Liver (tissue), 9 donors: Measurements from ENCODE around the gene ZNF318. TPM values are rescaled to one million over a fixed set of nuclear protein-coding genes. Genes with fewer than 3 reads are reported as not detected.

Source experiments
- DNase-seq: peaks from one replicate; pipeline ENCODE4 v3.0.0-alpha.2; 2017; ENCODE audit warnings: low spot score
- H3K27ac ChIP-seq, 2 donors: one replicate each; pipeline ENCODE4 v1.7.0; 2013; ENCODE audit warnings: inconsistent platforms in 2 of 2, low read length in 2 of 2, control low read depth in 1 of 2, low read depth in 1 of 2, mild to moderate bottlenecking in 1 of 2
- H3K27me3 ChIP-seq, 4 donors: one replicate each; pipeline versions ENCODE4 v1.6.1 to v1.7.0; 2013; ENCODE audit warnings: low read length in 3 of 4, inconsistent platforms in 1 of 4, mild to moderate bottlenecking in 1 of 4, moderate library complexity in 1 of 4; ENCODE audit not compliant: control insufficient read depth in 4 of 4, insufficient read depth in 4 of 4
- H3K36me3 ChIP-seq, 4 donors: one replicate each; pipeline versions ENCODE4 v1.6.1 to v1.7.0; 2013; ENCODE audit warnings: low read length in 3 of 4, mild to moderate bottlenecking in 3 of 4, low read depth in 1 of 4, moderate library complexity in 1 of 4; ENCODE audit not compliant: control insufficient read depth in 4 of 4, insufficient read depth in 3 of 4
- H3K4me1 ChIP-seq, 4 donors: one replicate each; pipeline versions ENCODE4 v1.6.1 to v1.7.0; 2013; ENCODE audit warnings: low read length in 3 of 4, mild to moderate bottlenecking in 3 of 4, moderate library complexity in 1 of 4; ENCODE audit not compliant: control insufficient read depth in 4 of 4, insufficient read depth in 4 of 4
- H3K4me3 ChIP-seq, 3 donors: one replicate each; pipeline versions ENCODE4 v1.6.1 to v1.7.0; 2013; ENCODE audit warnings: low read length in 3 of 3, control low read depth in 1 of 3, low read depth in 1 of 3, mild to moderate bottlenecking in 1 of 3
- H3K9ac ChIP-seq, 2 donors: one replicate each; pipeline ENCODE4 v1.7.0; 2013; ENCODE audit warnings: low read length in 2 of 2, mild to moderate bottlenecking in 2 of 2, moderate library complexity in 2 of 2, control low read depth in 1 of 2, low read depth in 1 of 2
- H3K9me3 ChIP-seq, 4 donors: one replicate each; pipeline versions ENCODE4 v1.6.1 to v1.7.0; 2013; ENCODE audit warnings: low read length in 3 of 4; ENCODE audit not compliant: control insufficient read depth in 4 of 4
- ATF3 ChIP-seq: IDR thresholded peaks from 2 replicates; pipeline ENCODE4 v1.6.1; 2016; ENCODE audit warnings: antibody characterized with exemption
- CTCF ChIP-seq: fragments of 150-350 bp; IDR thresholded peaks from 2 replicates; pipeline ENCODE4 v1.5.1; 2017; ENCODE audit warnings: improper control_type of control experiment, low read depth, low read length; ENCODE audit not compliant: missing input control
- FOXA1 ChIP-seq: IDR thresholded peaks from 2 replicates; pipeline ENCODE4 v1.6.1; 2016; ENCODE audit warnings: antibody characterized with exemption
- HNF4A ChIP-seq, 2 donors: conservative IDR thresholded peaks; 2 replicates each; pipeline ENCODE4 v1.6.1; 2016; ENCODE audit warnings: antibody characterized with exemption in 2 of 2, mild to moderate bottlenecking in 2 of 2
- HNF4G ChIP-seq: IDR thresholded peaks from 2 replicates; pipeline ENCODE4 v1.6.1; 2016; ENCODE audit warnings: antibody characterized with exemption
- JUND ChIP-seq, 2 donors: IDR thresholded peaks; 2 replicates each; pipeline ENCODE4 v1.6.1; 2016; ENCODE audit warnings: antibody characterized with exemption in 2 of 2
- MAX ChIP-seq: IDR thresholded peaks from 2 replicates; pipeline ENCODE4 v1.6.1; 2016; ENCODE audit warnings: antibody characterized with exemption
- NR2F2 ChIP-seq: IDR thresholded peaks from 2 replicates; pipeline ENCODE4 v1.6.1; 2016; ENCODE audit warnings: antibody characterized with exemption
- RAD21 ChIP-seq, 2 donors: IDR thresholded peaks; 2 replicates each; pipeline ENCODE4 v1.6.1; 2016; ENCODE audit warnings: antibody characterized with exemption in 2 of 2, mild to moderate bottlenecking in 2 of 2
- RXRA ChIP-seq, 2 donors: IDR thresholded peaks; 2 replicates each; pipeline ENCODE4 v1.6.1; 2017 to 2018; ENCODE audit warnings: antibody characterized with exemption in 2 of 2, mild to moderate bottlenecking in 1 of 2
- SP1 ChIP-seq: IDR thresholded peaks from 2 replicates; pipeline ENCODE4 v1.6.1; 2018; ENCODE audit warnings: antibody characterized with exemption, mild to moderate bottlenecking
- TAF1 ChIP-seq: conservative IDR thresholded peaks from 2 replicates; pipeline ENCODE4 v1.6.1; 2016; ENCODE audit warnings: antibody characterized with exemption, mild to moderate bottlenecking
- YY1 ChIP-seq: IDR thresholded peaks from 2 replicates; pipeline ENCODE4 v1.6.1; 2016; ENCODE audit warnings: antibody characterized with exemption, mild to moderate bottlenecking
- ZBTB33 ChIP-seq: IDR thresholded peaks from 2 replicates; pipeline ENCODE4 v1.6.1; 2016; ENCODE audit warnings: antibody characterized with exemption
- WGBS: extraction: QIAGEN DNeasy Blood & Tissue Kit; methylation state at CpG from one replicate; pipeline ENCODE4 v1.1.7; 2013; 5-methylcytosine and 5-hydroxymethylcytosine counted together
- polyA plus RNA-seq, 2 donors: library from polyadenylated mRNA; stranded (reverse) in 1 of 2; unstranded in 1 of 2; fragments of 200-250 nt in 1 of 2; fragments of >200 nt in 1 of 2; fragmentation: Nextera tagmentation in 1 of 2; extraction: Ambion mirVana in 1 of 2; gene quantifications; one replicate each; pipeline versions ENCODE4 v1.2.1 to v1.2.3, GENCODE V29; 2013 to 2015
- total RNA-seq, 2 donors: library from RNA; depleted of rRNA; stranded (reverse); fragments of >200 nt; gene quantifications; one replicate each; pipeline ENCODE4 v1.2.3, GENCODE V29; 2014
- donor health status: healthy.
- donor health status: healthy.
- donor health status: healthy.
- donor health status: healthy.
- donor health status: healthy.

Gene ZNF318
- total and polyA plus RNA-seq, 4 donors, result 3.6 to 9.1 (median 4.2) TPM

GRCh38 chr6:43307451-43308100 lies 61.9 kb downstream of the ZNF318 start:
- H3K4me3 ChIP-seq, result peak overlapping the region in 1 of 3 donors; percentile 7
- DNase-seq, result no peak

GRCh38 chr6:43306086-43306485 lies 63.4 kb downstream of the ZNF318 start:
- Histone ChIP-seq H3K27me3 (no peaks in the 10 kb centered on the region), H3K27ac (peak overlapping the region; percentile 29 to 71), H3K9ac (no peak overlapping the region), H3K4me3 (no peak overlapping the region), H3K9me3 (no peaks in the 10 kb centered on the region), H3K36me3 (peaks cover 5 to 16% (median 10%) of the 10 kb centered on the region in 4 donors), H3K4me1 (peaks cover 8 to 45% (median 30%) of the 10 kb centered on the region in 4 donors)
- DNase-seq, result no peak
- WGBS, result 43% methylated on average over 7 of the region's 7 CpGs
- TF ChIP-seq HNF4G, result no peak
- TF ChIP-seq CTCF, result no peak
- no peak for TF ChIP-seq MAX
- TF ChIP-seq JUND (IDR thresholded peaks at IDR 0.05), result peak; percentile 86 to 88
- TF ChIP-seq HNF4A (conservative IDR thresholded peaks at IDR 0.05), result no peak
- TF ChIP-seq ATF3, result peak; percentile 60
- peak in 1 of 2 donors; percentile 25 for TF ChIP-seq RAD21 (IDR thresholded peaks at IDR 0.05)
- TF ChIP-seq SP1, result no peak
- TF ChIP-seq NR2F2, result no peak
- TF ChIP-seq RXRA (IDR thresholded peaks at IDR 0.05), result peak; percentile 33 to 48
- no peak for TF ChIP-seq TAF1

More at GRCh38 chr6:43307451-43308100, 61.9 kb downstream of the ZNF318 start:
- TF ChIP-seq ATF3 (peak; percentile 35), JUND (IDR thresholded peaks at IDR 0.05) (no peak), RXRA (IDR thresholded peaks at IDR 0.05) (peak; percentile 93 to 97), TAF1 (peak; percentile 14), CTCF (no peak), RAD21 (IDR thresholded peaks at IDR 0.05) (no peak), HNF4G (peak; percentile 68), SP1 (peak; percentile 62), HNF4A (conservative IDR thresholded peaks at IDR 0.05) (peak; percentile 76 to 84), FOXA1 (no peak), YY1 (peak; percentile 53), MAX (peak; percentile 25), ZBTB33 (no peak)
- H3K36me3 ChIP-seq, result peaks cover 0 to 14% (median 6%) of the 10 kb centered on the region in 4 donors
- H3K27me3 ChIP-seq, result no peaks in the 10 kb centered on the region
- H3K9ac ChIP-seq, result no peak overlapping the region
- H3K4me1 ChIP-seq, result peaks cover 5 to 30% (median 17%) of the 10 kb centered on the region in 4 donors
- no peaks in the 10 kb centered on the region for H3K9me3 ChIP-seq
- peak overlapping the region; percentile 60 to 61 for H3K27ac ChIP-seq
- WGBS, result 44% methylated on average over 5 of the region's 5 CpGs
